Stomach smooth muscle (tissue), 2 donors: ENCODE measurements around the gene PCDH10.
"Not testable (repeated sequence)": the region's sequence is repeated elsewhere in the genome, so short reads cannot be mapped to it uniquely, and the experiment has no call there.

Experiments used
- H3K27ac ChIP-seq: one replicate; pipeline ENCODE4 v1.7.0; 2013; ENCODE audit warnings: mild to moderate bottlenecking, low read length, inconsistent platforms
- H3K27me3 ChIP-seq, 2 donors: one replicate each; pipeline ENCODE4 v1.7.0; 2013; ENCODE audit warnings: low read length in 2 of 2; ENCODE audit not compliant: insufficient read depth in 2 of 2, control insufficient read depth in 1 of 2
- H3K36me3 ChIP-seq, 2 donors: one replicate each; pipeline ENCODE4 v1.7.0; 2013; ENCODE audit warnings: low read length in 2 of 2; ENCODE audit not compliant: control insufficient read depth in 2 of 2, insufficient read depth in 2 of 2
- H3K4me1 ChIP-seq: one replicate; pipeline ENCODE4 v1.7.0; 2013; ENCODE audit warnings: low read length; ENCODE audit not compliant: control insufficient read depth, insufficient read depth
- H3K4me3 ChIP-seq, 2 donors: one replicate each; pipeline ENCODE4 v1.7.0; 2013; ENCODE audit warnings: low read length in 2 of 2
- H3K9ac ChIP-seq, 2 donors: one replicate each; pipeline ENCODE4 v1.7.0; 2013; ENCODE audit warnings: low read length in 2 of 2, mild to moderate bottlenecking in 1 of 2
- H3K9me3 ChIP-seq, 2 donors: one replicate each; pipeline ENCODE4 v1.7.0; 2013; ENCODE audit warnings: low read length in 2 of 2; ENCODE audit not compliant: control insufficient read depth in 2 of 2
- donor health status: healthy.
- donor health status: Pancreatic carcinoma.

The PCDH10 gene

DNA sequence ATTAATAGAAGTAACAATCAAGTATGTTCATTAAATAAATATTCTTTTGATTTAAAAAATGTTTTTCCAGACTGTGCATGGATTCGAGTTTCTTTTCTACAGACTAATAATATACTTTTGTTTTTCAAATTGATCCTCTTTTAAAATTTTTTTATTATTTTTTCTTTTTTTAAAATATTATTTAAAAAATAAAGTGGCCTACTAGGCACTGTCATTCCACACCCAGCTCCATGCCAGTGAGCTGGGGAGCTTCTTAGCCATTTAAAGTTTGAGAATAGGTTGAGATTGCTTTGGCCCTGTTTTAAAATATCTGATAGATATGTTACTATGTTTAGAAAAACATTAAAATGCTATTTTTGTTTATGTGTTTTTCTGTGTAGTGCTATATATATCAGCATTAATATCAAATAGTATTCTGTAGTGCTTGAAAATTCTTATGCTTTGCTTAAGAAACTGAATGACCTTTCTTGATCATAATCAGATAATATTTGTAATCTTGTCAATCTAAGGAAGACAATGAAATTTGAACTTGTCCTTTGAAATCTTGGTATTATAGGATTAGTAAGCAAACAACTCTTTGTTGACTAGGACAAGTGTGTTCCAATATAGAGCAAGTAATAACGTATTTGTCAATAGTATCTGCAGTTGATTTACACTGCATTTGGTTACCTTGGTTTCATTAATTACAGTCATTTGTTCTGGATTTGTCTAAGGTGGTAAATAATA, 12.6 kb downstream of the PCDH10 start:
- Histone ChIP-seq H3K27ac (no peak overlapping the region), H3K9me3 (no peaks in the 10 kb centered on the region), H3K4me1 (no peaks in the 10 kb centered on the region), H3K27me3 (no peaks in the 10 kb centered on the region), H3K36me3 (peaks cover 0 to 3% of the 10 kb centered on the region in 2 donors), H3K4me3 (no peak overlapping the region), H3K9ac (no peak overlapping the region)

DNA sequence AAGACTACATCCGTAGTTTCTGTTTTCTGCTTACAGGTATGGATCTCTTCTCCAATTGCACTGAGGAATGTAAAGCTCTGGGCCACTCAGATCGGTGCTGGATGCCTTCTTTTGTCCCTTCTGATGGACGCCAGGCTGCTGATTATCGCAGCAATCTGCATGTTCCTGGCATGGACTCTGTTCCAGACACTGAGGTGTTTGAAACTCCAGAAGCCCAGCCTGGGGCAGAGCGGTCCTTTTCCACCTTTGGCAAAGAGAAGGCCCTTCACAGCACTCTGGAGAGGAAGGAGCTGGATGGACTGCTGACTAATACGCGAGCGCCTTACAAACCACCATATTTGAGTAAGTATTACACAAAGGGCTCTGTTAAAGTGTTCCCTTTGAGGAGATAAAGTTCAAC, 13.8 kb downstream of the PCDH10 start:
- no peak overlapping the region for H3K9ac ChIP-seq
- no peak overlapping the region for H3K27ac ChIP-seq
- no peaks in the 10 kb centered on the region for H3K9me3 ChIP-seq
- no peak overlapping the region for H3K4me3 ChIP-seq
- H3K36me3 ChIP-seq = peaks cover 0 to 3% of the 10 kb centered on the region in 2 donors
- no peaks in the 10 kb centered on the region for H3K4me1 ChIP-seq
- H3K27me3 ChIP-seq = no peaks in the 10 kb centered on the region

DNA sequence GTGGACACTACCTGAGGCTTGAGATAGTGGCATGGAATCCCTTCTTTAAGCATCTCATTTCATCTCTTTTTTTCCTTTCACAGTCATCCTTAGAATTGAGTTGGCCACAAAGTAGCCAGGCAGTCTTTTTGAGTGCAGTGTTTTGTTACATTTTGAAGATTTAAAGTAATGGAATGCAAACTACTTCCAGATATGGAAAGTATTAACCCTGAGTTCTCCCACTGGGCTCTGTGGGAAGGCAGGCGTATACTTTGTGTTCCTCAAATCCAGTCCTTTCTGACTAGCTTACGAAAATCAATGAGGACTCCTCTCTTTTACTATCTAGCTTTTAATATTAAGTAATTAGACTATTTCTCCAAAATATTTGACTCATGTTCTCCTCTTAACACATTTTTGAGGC, 29.9 kb downstream of the PCDH10 start:
- no peak overlapping the region for H3K4me3 ChIP-seq

DNA sequence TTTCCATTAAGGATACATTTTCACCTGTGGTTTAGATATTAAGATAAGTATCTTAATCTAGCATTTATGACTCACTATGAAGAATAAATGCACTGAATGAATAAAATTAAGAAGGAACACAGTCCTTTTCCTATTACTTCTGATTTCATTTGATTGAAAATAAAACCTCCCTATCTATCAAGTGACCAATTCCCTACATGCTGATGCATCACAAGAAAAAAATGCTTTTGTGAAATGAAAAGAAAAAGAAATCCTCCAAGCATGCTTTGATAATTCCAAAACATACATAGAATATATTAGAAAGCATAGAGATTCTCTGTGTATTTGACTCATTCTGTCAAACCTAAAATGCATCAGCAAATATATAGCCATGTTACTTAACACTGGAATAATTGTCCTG, 37.1 kb downstream of the PCDH10 start:
- Histone ChIP-seq H3K4me3 (no peak overlapping the region), H3K9ac (no peak overlapping the region), H3K4me1 (no peaks in the 10 kb centered on the region), H3K9me3 (no peaks in the 10 kb centered on the region), H3K36me3 (no peaks in the 10 kb centered on the region), H3K27ac (no peak overlapping the region), H3K27me3 (no peaks in the 10 kb centered on the region)

More for the DNA sequence above, 29.9 kb downstream of the PCDH10 start:
- Histone ChIP-seq H3K9ac (no peak overlapping the region), H3K27me3 (no peaks in the 10 kb centered on the region), H3K9me3 (no peaks in the 10 kb centered on the region), H3K27ac (no peak overlapping the region), H3K36me3 (no peaks in the 10 kb centered on the region), H3K4me1 (no peaks in the 10 kb centered on the region)

DNA sequence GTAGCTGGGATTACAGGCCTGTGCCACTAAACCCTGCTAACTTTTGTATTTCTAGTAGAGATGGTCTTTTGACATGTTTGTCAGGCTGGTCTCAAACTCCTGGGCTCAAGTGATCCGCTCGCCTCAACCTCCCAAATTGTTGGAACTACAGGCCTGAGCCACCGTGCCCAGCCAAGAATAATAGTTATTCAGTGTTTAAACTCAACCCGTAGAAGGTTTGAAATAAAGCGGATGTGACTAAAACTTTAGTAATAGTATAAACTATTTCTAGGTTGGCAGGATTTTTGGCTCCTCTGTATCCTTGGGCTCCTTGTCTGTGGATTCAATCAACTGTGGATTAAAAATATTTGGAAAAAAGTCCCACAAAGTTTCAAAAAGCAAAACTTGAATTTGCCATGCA, 37.8 kb downstream of the PCDH10 start:
- Histone ChIP-seq H3K9ac (no peak overlapping the region), H3K27me3 (no peaks in the 10 kb centered on the region), H3K4me3 (no peak overlapping the region), H3K9me3 (no peaks in the 10 kb centered on the region), H3K36me3 (no peaks in the 10 kb centered on the region), H3K27ac (no peak overlapping the region), H3K4me1 (no peaks in the 10 kb centered on the region)

DNA sequence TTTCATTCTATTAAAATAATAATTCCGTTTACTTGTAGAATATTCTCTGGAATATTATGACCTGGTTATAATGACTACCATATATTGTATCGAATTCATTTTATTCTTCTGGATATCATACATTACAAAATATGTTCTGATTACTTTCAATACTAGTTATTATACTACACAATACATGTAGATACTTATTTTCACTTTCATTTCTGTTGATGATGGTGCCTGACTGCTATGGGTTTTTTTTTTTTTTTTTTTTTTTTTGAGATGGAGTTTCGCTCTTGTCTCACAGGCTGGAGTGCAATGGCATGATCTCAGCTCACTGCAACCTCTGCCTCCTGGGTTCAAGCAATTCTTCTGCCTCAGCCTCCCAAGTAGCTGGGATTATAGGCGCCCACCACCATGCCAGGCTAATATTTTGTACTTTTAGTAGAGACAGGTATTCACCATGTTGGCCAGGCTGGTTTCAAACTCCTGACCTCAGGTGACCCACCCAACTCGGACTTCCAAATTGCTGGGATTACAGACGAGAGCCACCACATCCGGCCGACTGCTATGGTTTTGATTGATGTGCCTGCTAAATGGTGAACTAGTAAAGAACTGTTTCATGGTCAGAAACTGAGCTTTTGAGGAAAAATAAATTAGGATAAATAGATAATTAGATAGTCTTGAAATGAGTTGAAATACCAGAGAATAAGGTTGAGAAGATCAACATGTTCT, 39.5 kb downstream of the PCDH10 start:
- no peaks in the 10 kb centered on the region for H3K36me3 ChIP-seq
- H3K4me1 ChIP-seq = no peaks in the 10 kb centered on the region
- H3K9ac ChIP-seq = no peak overlapping the region
- no peaks in the 10 kb centered on the region for H3K27me3 ChIP-seq
- no peaks in the 10 kb centered on the region for H3K9me3 ChIP-seq
- no peak overlapping the region for H3K27ac ChIP-seq
- no peak overlapping the region for H3K4me3 ChIP-seq

DNA sequence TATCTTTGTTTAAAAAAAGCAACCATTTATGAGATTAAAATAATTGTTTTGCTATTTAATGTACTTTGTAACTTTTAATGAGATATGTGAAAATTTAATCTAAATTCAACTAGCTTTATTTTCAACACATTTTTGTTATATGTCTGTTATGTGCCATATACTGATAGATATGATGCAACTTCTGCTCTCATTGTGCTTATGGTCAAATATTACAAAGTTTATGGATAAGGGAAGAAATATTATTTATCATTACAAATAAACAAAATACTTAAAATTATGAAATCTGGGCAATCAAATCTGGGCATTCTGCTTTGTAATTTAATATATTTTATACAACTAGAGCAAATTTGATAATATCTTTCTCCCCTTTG, 40.0 kb downstream of the PCDH10 start:
- Histone ChIP-seq H3K27me3 (no peaks in the 10 kb centered on the region), H3K9ac (no peak overlapping the region), H3K9me3 (no peaks in the 10 kb centered on the region), H3K27ac (no peak overlapping the region), H3K4me1 (no peaks in the 10 kb centered on the region), H3K36me3 (no peaks in the 10 kb centered on the region), H3K4me3 (no peak overlapping the region)

GRCh38 chr4:133190098-133190497, 41.0 kb downstream of the PCDH10 start:
- H3K27me3 ChIP-seq = no peaks in the 10 kb centered on the region
- H3K27ac ChIP-seq = no peak overlapping the region
- H3K9me3 ChIP-seq = no peaks in the 10 kb centered on the region
- no peaks in the 10 kb centered on the region for H3K36me3 ChIP-seq
- no peaks in the 10 kb centered on the region for H3K4me1 ChIP-seq
- no peak overlapping the region for H3K4me3 ChIP-seq
- no peak overlapping the region for H3K9ac ChIP-seq

DNA sequence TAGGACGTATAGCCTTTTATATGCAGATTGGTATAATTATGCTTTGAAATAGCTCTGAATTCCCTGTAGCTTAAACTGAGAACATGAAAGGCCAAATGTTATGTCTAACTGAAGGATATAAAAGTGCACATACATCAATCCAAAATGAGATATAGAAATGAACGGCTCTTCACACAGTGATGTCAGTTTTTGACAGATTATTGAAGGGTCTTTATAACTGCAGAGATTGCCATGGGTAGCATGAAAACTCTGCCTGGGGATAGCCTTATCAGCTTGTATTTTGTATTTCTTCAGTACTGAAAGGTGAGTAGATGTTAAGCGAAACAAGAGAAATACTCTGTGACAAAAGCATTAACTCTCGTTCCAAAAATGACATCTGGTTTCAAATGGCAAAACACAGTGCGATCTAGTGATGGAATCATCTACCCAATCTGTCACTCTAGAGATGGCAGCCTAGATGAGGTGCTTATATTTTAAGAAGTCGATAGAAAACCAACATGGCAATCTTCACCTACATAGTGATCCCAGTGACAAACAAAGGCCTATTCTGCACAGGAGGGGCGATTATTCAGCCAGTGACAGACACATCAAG, 59.7 kb downstream of the PCDH10 start:
- Histone ChIP-seq H3K27me3 (no peaks in the 10 kb centered on the region), H3K4me3 (no peak overlapping the region), H3K27ac (no peak overlapping the region), H3K36me3 (no peaks in the 10 kb centered on the region), H3K9me3 (peaks cover 3% of the 10 kb centered on the region in 2 donors), H3K9ac (no peak overlapping the region), H3K4me1 (no peaks in the 10 kb centered on the region)

GRCh38 chr4:133233922-133234321, 84.8 kb downstream of the PCDH10 start:
- Histone ChIP-seq H3K27ac (no peak overlapping the region), H3K36me3 (no peaks in the 10 kb centered on the region), H3K4me3 (no peak overlapping the region), H3K4me1 (no peaks in the 10 kb centered on the region), H3K27me3 (no peaks in the 10 kb centered on the region), H3K9ac (no peak overlapping the region), H3K9me3 (peaks cover 0 to 7% of the 10 kb centered on the region in 2 donors)

DNA sequence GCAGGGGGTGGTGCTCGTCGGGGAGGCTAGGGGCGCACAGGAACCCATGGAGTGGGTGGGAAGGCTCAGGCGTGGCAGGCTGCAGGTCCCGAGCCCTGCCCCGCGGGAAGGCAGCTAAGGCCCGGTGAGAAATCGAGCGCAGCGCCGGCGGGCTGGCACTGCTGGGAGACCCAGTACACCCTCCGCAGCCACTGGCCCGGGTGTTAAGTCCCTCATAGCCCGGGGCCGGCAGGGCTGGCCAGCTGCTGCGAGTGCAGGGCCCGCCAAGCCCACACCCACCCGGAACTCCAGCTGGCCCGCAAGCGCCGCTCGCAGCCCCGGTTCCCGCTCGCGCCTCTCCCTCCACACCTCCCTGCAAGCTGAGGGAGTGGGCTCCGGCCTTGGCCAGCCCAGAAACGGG, 91.4 kb downstream of the PCDH10 start:
- H3K4me1 ChIP-seq, H3K27me3 ChIP-seq, H3K36me3 ChIP-seq, H3K27ac ChIP-seq, H3K9ac ChIP-seq, H3K4me3 ChIP-seq, H3K9me3 ChIP-seq: not testable (repeated sequence)
